OCI-LY7 (cell line): ENCODE results near the gene KRTAP4-9. TPM values are rescaled to one million over a fixed set of nuclear protein-coding genes. Genes with fewer than 3 reads are reported as not detected.
"Not testable (repeated sequence)": the region's sequence is repeated elsewhere in the genome, so short reads cannot be mapped to it uniquely, and the experiment has no call there.

Experiments used
- BruUV-seq: library from RNA; stranded (reverse); fragments of 400-500 nt; replicated peaks from 2 replicates; lab custom pipeline; 2021; lab: Mats Ljungman, UMichigan
- CTCF ChIA-PET: fragments of 300-600 bp; sonication (Branson Sonifier 250); formaldehyde crosslinking; loops from one replicate; lab custom pipeline; 2022; ENCODE audit warnings: antibody characterized with exemption; ENCODE audit not compliant: unreplicated experiment; lab: Charles Lee
- POLR2A ChIA-PET: fragments of 300-600 bp; sonication (Branson Sonifier 250); formaldehyde crosslinking; loops from one replicate; lab custom pipeline; 2022; ENCODE audit warnings: antibody characterized with exemption; lab: Charles Lee
- DNase-seq: peaks from one replicate; pipeline ENCODE4 v3.0.0-alpha.2; 2015; ENCODE audit warnings: low spot score
- H2AFZ ChIP-seq: fragments of 200-600 bp; sonication (generic), shearing (Covaris generic); 2 replicates; pipeline ENCODE4 v1.6.1; 2014; ENCODE audit warnings: mild to moderate bottlenecking, antibody characterized with exemption, low read length, moderate library complexity
- H3K27ac ChIP-seq: fragments of 200-600 bp; sonication (generic); 2 replicates; pipeline ENCODE4 v1.5.1; 2014; ENCODE audit warnings: mixed run types, low read depth, mild to moderate bottlenecking, moderate library complexity, low read length, inconsistent platforms; ENCODE audit not compliant: poor library complexity, severe bottlenecking
- H3K36me3 ChIP-seq: fragments of 200-600 bp; sonication (generic); 2 replicates; pipeline ENCODE4 v1.6.1; 2014; ENCODE audit warnings: mild to moderate bottlenecking, antibody characterized with exemption, low read length, moderate library complexity, mixed read lengths; ENCODE audit not compliant: insufficient read depth
- H3K4me1 ChIP-seq: fragments of 200-600 bp; sonication (generic); 2 replicates; pipeline ENCODE4 v1.5.1; 2014; ENCODE audit warnings: mild to moderate bottlenecking, low read length; ENCODE audit not compliant: insufficient read depth, poor library complexity, severe bottlenecking
- H3K4me2 ChIP-seq: fragments of 200-600 bp; sonication (generic); 2 replicates; pipeline ENCODE4 v1.6.1; 2014; ENCODE audit warnings: mild to moderate bottlenecking, low read length
- H3K4me3 ChIP-seq: fragments of 200-600 bp; sonication (generic); 2 replicates; pipeline ENCODE4 v1.5.1; 2014; ENCODE audit warnings: mild to moderate bottlenecking, low read depth, low read length; ENCODE audit not compliant: poor library complexity, severe bottlenecking
- H3K79me2 ChIP-seq: fragments of 200-600 bp; sonication (generic); 2 replicates; pipeline ENCODE4 v1.6.1; 2016; ENCODE audit warnings: low read depth, mild to moderate bottlenecking, low read length, moderate library complexity, mixed read lengths; ENCODE audit not compliant: insufficient read depth
- H3K9me2 ChIP-seq: fragments of 200-600 bp; sonication (generic); 2 replicates; pipeline ENCODE4 v1.6.1; 2016; ENCODE audit warnings: mild to moderate bottlenecking, low read length, mixed read lengths; ENCODE audit not compliant: insufficient read depth
- H3K9me3 ChIP-seq: fragments of 200-600 bp; sonication (generic); 2 replicates; pipeline ENCODE4 v1.6.1; 2014; ENCODE audit warnings: mild to moderate bottlenecking, mixed run types, low read length, mixed read lengths
- H4K20me1 ChIP-seq: fragments of 200-600 bp; sonication (generic); 2 replicates; pipeline ENCODE4 v1.6.1; 2014; ENCODE audit warnings: mild to moderate bottlenecking, antibody characterized with exemption, low read length, moderate library complexity, mixed read lengths; ENCODE audit not compliant: insufficient read depth
- EZH2phosphoT487 ChIP-seq: fragments of 200-600 bp; sonication (generic); IDR thresholded peaks from 2 replicates; pipeline ENCODE4 v1.6.1; 2018; ENCODE audit warnings: low read depth, borderline replicate concordance, mild to moderate bottlenecking, mixed run types, antibody characterized with exemption, low read length, moderate library complexity, mixed read lengths
- intact Hi-C: fragments of 100-400 bp; cut with micrococcal nuclease; formaldehyde crosslinking; loops from one replicate; pipeline ENCODE4 v1.10.0; 2022; ENCODE audit not compliant: unreplicated experiment
- total RNA-seq, 2 experiments: library from RNA; depleted of rRNA in 1 of 2; stranded (reverse); fragments of >200 nt in 1 of 2; shearing (Covaris generic) in 1 of 2; gene quantifications; 2 replicates each; pipeline ENCODE4 v1.2.3, GENCODE V29; 2014 to 2022
- TF ChIP-seq, protein P1 (sequence below): fragments of 200-600 bp; sonication (generic); conservative IDR thresholded peaks from 2 replicates; pipeline ENCODE4 v1.5.1; 2014; ENCODE audit warnings: mild to moderate bottlenecking, antibody characterized with exemption, low read length, moderate library complexity, mixed read lengths

KRTAP4-9 gene
- total RNA-seq, 2 experiments from 2014 or later: not detected

DNA sequence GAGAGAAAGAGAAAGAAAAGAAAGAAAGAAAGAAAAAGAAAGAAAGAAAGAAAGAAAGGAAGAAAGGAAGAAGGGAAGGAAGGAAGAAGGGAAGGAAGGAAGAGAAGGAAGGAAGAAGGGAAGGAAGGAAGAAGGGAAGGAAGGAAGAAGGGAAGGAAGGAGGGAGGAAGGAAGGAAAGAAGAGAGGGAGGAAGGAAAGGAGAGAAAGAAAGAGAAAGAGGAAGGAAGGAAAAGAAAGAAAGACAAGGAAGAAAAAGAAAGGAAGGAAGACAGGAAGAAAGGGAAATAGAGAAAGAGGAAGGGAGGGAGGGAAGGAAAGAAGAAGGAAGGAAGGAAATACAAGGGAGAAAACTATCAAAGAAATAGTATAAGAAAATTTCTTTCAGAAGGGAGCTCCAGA lies 28.4 kb upstream of the KRTAP4-9 start:
- Histone ChIP-seq H3K4me2 (no peak overlapping the region), H3K9me2 (no peaks in the 10 kb centered on the region), H3K4me1 (no peaks in the 10 kb centered on the region), H3K36me3 (no peaks in the 10 kb centered on the region), H3K9me3 (no peaks in the 10 kb centered on the region), H3K27ac (no peak overlapping the region), H2AFZ (no peak overlapping the region), H4K20me1 (no peaks in the 10 kb centered on the region), H3K79me2 (no peaks in the 10 kb centered on the region), H3K4me3 (no peak overlapping the region)
- DNase-seq: no peak
- no TSS peak for BruUV-seq
- ChIA-PET CTCF (no interaction called here), POLR2A (no interaction called here)
- TF ChIP-seq, protein P1, sequence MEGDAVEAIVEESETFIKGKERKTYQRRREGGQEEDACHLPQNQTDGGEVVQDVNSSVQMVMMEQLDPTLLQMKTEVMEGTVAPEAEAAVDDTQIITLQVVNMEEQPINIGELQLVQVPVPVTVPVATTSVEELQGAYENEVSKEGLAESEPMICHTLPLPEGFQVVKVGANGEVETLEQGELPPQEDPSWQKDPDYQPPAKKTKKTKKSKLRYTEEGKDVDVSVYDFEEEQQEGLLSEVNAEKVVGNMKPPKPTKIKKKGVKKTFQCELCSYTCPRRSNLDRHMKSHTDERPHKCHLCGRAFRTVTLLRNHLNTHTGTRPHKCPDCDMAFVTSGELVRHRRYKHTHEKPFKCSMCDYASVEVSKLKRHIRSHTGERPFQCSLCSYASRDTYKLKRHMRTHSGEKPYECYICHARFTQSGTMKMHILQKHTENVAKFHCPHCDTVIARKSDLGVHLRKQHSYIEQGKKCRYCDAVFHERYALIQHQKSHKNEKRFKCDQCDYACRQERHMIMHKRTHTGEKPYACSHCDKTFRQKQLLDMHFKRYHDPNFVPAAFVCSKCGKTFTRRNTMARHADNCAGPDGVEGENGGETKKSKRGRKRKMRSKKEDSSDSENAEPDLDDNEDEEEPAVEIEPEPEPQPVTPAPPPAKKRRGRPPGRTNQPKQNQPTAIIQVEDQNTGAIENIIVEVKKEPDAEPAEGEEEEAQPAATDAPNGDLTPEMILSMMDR: no peak
- TF ChIP-seq EZH2phosphoT487: no peak
- intact Hi-C loops: no loop called here

GRCh38 chr17:41082626-41083025 lies 22.6 kb upstream of the KRTAP4-9 start:
- H3K9me3 ChIP-seq: no peaks in the 10 kb centered on the region
- no peaks in the 10 kb centered on the region for H3K79me2 ChIP-seq
- no peak overlapping the region for H3K4me2 ChIP-seq
- no peaks in the 10 kb centered on the region for H4K20me1 ChIP-seq
- no peak for DNase-seq
- no peaks in the 10 kb centered on the region for H3K9me2 ChIP-seq
- intact Hi-C loops: no loop called here
- H3K36me3 ChIP-seq: no peaks in the 10 kb centered on the region
- H2AFZ ChIP-seq: no peak overlapping the region
- H3K27ac ChIP-seq: no peak overlapping the region
- H3K4me3 ChIP-seq: no peak overlapping the region
- ChIA-PET POLR2A (no interaction called here), CTCF (no interaction called here)
- TF ChIP-seq, protein P1: no peak
- TF ChIP-seq EZH2phosphoT487: no peak
- no peaks in the 10 kb centered on the region for H3K4me1 ChIP-seq
- no TSS peak for BruUV-seq

- CTCF ChIA-PET, H3K27ac ChIP-seq, H3K9me2 ChIP-seq, H3K79me2 ChIP-seq, H3K4me2 ChIP-seq, H3K36me3 ChIP-seq, H3K4me3 ChIP-seq, H2AFZ ChIP-seq, H3K4me1 ChIP-seq, DNase-seq, H4K20me1 ChIP-seq, BruUV-seq, H3K9me3 ChIP-seq, intact Hi-C loops, POLR2A ChIA-PET: not testable (repeated sequence)
Observed at GRCh38 chr17:41083427-41083826, 21.8 kb upstream of the KRTAP4-9 start.

DNA sequence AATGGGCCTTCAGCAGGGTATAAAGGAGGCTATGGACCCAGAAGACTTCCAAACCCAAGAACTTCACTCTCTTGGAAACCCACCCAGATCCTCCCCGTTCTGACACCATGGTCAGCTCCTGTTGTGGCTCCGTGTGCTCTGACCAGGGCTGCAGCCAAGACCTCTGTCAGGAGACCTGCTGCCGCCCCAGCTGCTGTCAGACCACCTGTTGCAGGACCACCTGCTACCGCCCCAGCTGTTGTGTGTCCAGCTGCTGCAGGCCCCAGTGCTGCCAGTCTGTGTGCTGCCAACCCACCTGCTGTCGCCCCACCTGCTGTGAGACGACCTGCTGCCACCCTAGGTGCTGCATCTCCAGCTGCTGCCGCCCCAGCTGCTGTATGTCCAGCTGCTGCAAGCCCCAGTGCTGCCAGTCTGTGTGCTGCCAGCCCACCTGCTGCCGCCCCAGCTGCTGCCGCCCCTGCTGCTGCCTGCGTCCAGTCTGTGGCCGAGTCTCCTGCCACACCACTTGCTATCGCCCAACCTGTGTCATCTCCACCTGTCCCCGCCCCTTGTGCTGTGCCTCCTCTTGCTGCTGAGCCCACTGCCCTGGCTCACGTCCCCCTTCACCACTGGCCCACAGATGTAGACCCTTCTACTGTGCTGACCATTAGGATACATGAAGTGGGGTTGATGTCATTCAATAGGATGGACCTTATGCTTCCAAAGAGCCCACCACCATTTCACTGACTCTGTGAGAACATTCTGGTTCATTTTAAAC lies 20.9 kb upstream of the KRTAP4-9 start, which contains the start of gene KRTAP4-7:
Gene KRTAP4-7, plus strand, starts transcription at position 51 of the 757 bp plus-strand sequence. Its CDS starts 57 bp downstream, at position 108.
- H3K4me3 ChIP-seq, CTCF ChIA-PET, POLR2A ChIA-PET, H4K20me1 ChIP-seq, H3K4me2 ChIP-seq, H3K9me3 ChIP-seq, H3K27ac ChIP-seq, H2AFZ ChIP-seq, H3K4me1 ChIP-seq, H3K9me2 ChIP-seq, H3K79me2 ChIP-seq, intact Hi-C loops, H3K36me3 ChIP-seq, BruUV-seq, DNase-seq: not testable (repeated sequence)

DNA sequence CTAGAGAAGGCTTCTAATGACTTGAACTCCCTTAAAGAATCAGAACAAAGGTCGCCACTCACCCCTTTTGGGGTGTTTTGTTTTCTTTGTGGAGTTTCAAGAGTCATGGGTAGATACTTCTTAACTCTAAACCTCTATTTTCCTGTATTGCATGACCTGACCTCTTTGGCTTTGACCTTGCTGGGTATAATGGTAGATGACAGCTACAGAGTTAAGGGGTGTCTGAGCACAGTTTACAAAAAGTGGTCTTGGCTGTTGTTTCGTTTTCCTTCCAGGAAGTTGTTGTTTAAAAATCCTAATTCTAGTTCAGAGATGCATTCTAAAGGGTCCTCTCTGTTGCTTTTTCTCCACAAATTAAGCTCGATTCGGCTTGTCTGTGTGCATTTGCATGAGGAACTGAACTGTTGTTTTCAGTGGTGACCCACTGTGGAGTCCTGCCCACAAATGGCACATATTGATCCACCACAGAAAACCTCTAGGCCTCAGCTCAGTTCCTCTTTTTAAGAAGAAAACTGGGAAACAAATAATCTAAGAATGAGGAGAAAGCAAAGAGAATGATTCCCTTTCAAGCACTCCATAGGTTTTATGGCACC lies 16.3 kb upstream of the KRTAP4-9 start:
- intact Hi-C loops, H3K9me2 ChIP-seq, H4K20me1 ChIP-seq, H3K36me3 ChIP-seq, CTCF ChIA-PET, DNase-seq, H3K27ac ChIP-seq, H3K9me3 ChIP-seq, BruUV-seq, POLR2A ChIA-PET, H3K4me2 ChIP-seq, H2AFZ ChIP-seq, H3K4me1 ChIP-seq, H3K79me2 ChIP-seq, H3K4me3 ChIP-seq: not testable (repeated sequence)
